Muscle layer of colon (tissue), 2 donors: ENCODE measurements around the gene SYT17.

Experiments
- H3K27ac ChIP-seq: one replicate; pipeline ENCODE4 v1.7.0; 2013; ENCODE audit warnings: low read depth, mild to moderate bottlenecking, low read length, moderate library complexity
- H3K27me3 ChIP-seq, 2 donors: one replicate each; pipeline ENCODE4 v1.7.0; 2013; ENCODE audit warnings: low read length in 2 of 2, mild to moderate bottlenecking in 2 of 2; ENCODE audit not compliant: insufficient read depth in 2 of 2, control insufficient read depth in 1 of 2
- H3K36me3 ChIP-seq: one replicate; pipeline ENCODE4 v1.7.0; 2013; ENCODE audit warnings: mild to moderate bottlenecking, low read length; ENCODE audit not compliant: insufficient read depth
- H3K4me1 ChIP-seq: one replicate; pipeline ENCODE4 v1.7.0; 2013; ENCODE audit warnings: mild to moderate bottlenecking, low read length; ENCODE audit not compliant: insufficient read depth
- H3K4me3 ChIP-seq, 2 donors: one replicate each; pipeline ENCODE4 v1.7.0; 2013; ENCODE audit warnings: low read length in 2 of 2, low read depth in 1 of 2, mild to moderate bottlenecking in 1 of 2, moderate library complexity in 1 of 2
- H3K9ac ChIP-seq: one replicate; pipeline ENCODE4 v1.7.0; 2013; ENCODE audit warnings: low read length
- H3K9me3 ChIP-seq: one replicate; pipeline ENCODE4 v1.7.0; 2013; ENCODE audit warnings: mild to moderate bottlenecking, low read length
- donor health status: abdominal sarcoma.
- donor health status: Adenocarcinoma of cecum.

SYT17 gene

GRCh38 chr16:19131825-19132218, 36.2 kb upstream of the SYT17 start:
- no peaks in the 10 kb centered on the region for H3K27me3 ChIP-seq
- H3K4me3 ChIP-seq = no peak overlapping the region
- H3K9ac ChIP-seq = no peak overlapping the region
- peaks cover 37% of the 10 kb centered on the region for H3K4me1 ChIP-seq
- H3K36me3 ChIP-seq = no peaks in the 10 kb centered on the region
- H3K27ac ChIP-seq = peak overlapping the region; percentile 41
- H3K9me3 ChIP-seq = no peaks in the 10 kb centered on the region

- Histone ChIP-seq H3K27me3 (no peaks in the 10 kb centered on the region), H3K36me3 (no peaks in the 10 kb centered on the region), H3K9ac (no peak overlapping the region), H3K27ac (no peak overlapping the region), H3K4me3 (no peak overlapping the region), H3K9me3 (no peaks in the 10 kb centered on the region), H3K4me1 (peaks cover 41% of the 10 kb centered on the region)
Observed at GRCh38 chr16:19132255-19132654, 35.8 kb upstream of the SYT17 start.

- Histone ChIP-seq H3K27me3 (no peaks in the 10 kb centered on the region), H3K9me3 (no peaks in the 10 kb centered on the region), H3K4me1 (peaks cover 46% of the 10 kb centered on the region), H3K9ac (no peak overlapping the region), H3K4me3 (no peak overlapping the region), H3K27ac (no peak overlapping the region), H3K36me3 (no peaks in the 10 kb centered on the region)
Observed at GRCh38 chr16:19132898-19133297, 35.1 kb upstream of the SYT17 start.

- H3K9me3 ChIP-seq = no peaks in the 10 kb centered on the region
- no peaks in the 10 kb centered on the region for H3K36me3 ChIP-seq
- H3K27ac ChIP-seq = no peak overlapping the region
- no peaks in the 10 kb centered on the region for H3K27me3 ChIP-seq
- H3K4me1 ChIP-seq = peaks cover 52% of the 10 kb centered on the region
- H3K9ac ChIP-seq = no peak overlapping the region
- H3K4me3 ChIP-seq = no peak overlapping the region
Observed at GRCh38 chr16:19133600-19133999, 34.4 kb upstream of the SYT17 start.

- H3K9me3 ChIP-seq = no peaks in the 10 kb centered on the region
- no peak overlapping the region for H3K27ac ChIP-seq
- H3K36me3 ChIP-seq = no peaks in the 10 kb centered on the region
- peaks cover 52% of the 10 kb centered on the region for H3K4me1 ChIP-seq
- no peaks in the 10 kb centered on the region for H3K27me3 ChIP-seq
- no peak overlapping the region for H3K4me3 ChIP-seq
- H3K9ac ChIP-seq = no peak overlapping the region
Observed at GRCh38 chr16:19135201-19135842, 32.7 kb upstream of the SYT17 start.

- Histone ChIP-seq H3K36me3 (no peaks in the 10 kb centered on the region), H3K9me3 (no peaks in the 10 kb centered on the region), H3K27ac (no peak overlapping the region), H3K4me3 (no peak overlapping the region), H3K4me1 (peaks cover 46% of the 10 kb centered on the region), H3K27me3 (no peaks in the 10 kb centered on the region), H3K9ac (no peak overlapping the region)
Observed at GRCh38 chr16:19135896-19136438, 32.1 kb upstream of the SYT17 start.

GRCh38 chr16:19136549-19137196, 31.4 kb upstream of the SYT17 start:
- Histone ChIP-seq H3K27ac (peak overlapping the region; percentile 59), H3K36me3 (no peaks in the 10 kb centered on the region), H3K27me3 (no peaks in the 10 kb centered on the region), H3K4me3 (no peak overlapping the region), H3K9ac (no peak overlapping the region), H3K4me1 (peaks cover 39% of the 10 kb centered on the region), H3K9me3 (no peaks in the 10 kb centered on the region)

- Histone ChIP-seq H3K4me3 (no peak overlapping the region), H3K9ac (no peak overlapping the region), H3K36me3 (no peaks in the 10 kb centered on the region), H3K27me3 (no peaks in the 10 kb centered on the region), H3K4me1 (peaks cover 33% of the 10 kb centered on the region), H3K27ac (peak overlapping the region; percentile 59), H3K9me3 (no peaks in the 10 kb centered on the region)
Observed at GRCh38 chr16:19137201-19138128, 30.6 kb upstream of the SYT17 start.

GRCh38 chr16:19138601-19139000, 29.4 kb upstream of the SYT17 start:
- no peaks in the 10 kb centered on the region for H3K27me3 ChIP-seq
- peaks cover 33% of the 10 kb centered on the region for H3K4me1 ChIP-seq
- no peaks in the 10 kb centered on the region for H3K9me3 ChIP-seq
- H3K4me3 ChIP-seq = no peak overlapping the region
- no peak overlapping the region for H3K9ac ChIP-seq
- H3K36me3 ChIP-seq = no peaks in the 10 kb centered on the region
- H3K27ac ChIP-seq = no peak overlapping the region

- Histone ChIP-seq H3K27ac (no peak overlapping the region), H3K4me1 (peaks cover 33% of the 10 kb centered on the region), H3K36me3 (no peaks in the 10 kb centered on the region), H3K9me3 (no peaks in the 10 kb centered on the region), H3K9ac (no peak overlapping the region), H3K4me3 (no peak overlapping the region), H3K27me3 (no peaks in the 10 kb centered on the region)
Observed at GRCh38 chr16:19139436-19140091, 28.5 kb upstream of the SYT17 start.

- H3K9ac ChIP-seq = no peak overlapping the region
Observed at GRCh38 chr16:19140396-19140795, 27.6 kb upstream of the SYT17 start.

More at GRCh38 chr16:19140396-19140795, 27.6 kb upstream of the SYT17 start:
- H3K4me3 ChIP-seq = no peak overlapping the region
- no peak overlapping the region for H3K27ac ChIP-seq
- peaks cover 33% of the 10 kb centered on the region for H3K4me1 ChIP-seq
- H3K36me3 ChIP-seq = no peaks in the 10 kb centered on the region
- H3K9me3 ChIP-seq = no peaks in the 10 kb centered on the region
- no peaks in the 10 kb centered on the region for H3K27me3 ChIP-seq
